ENCODE results near the gene CAPZA1. TPM values are rescaled to one million over a fixed set of nuclear protein-coding genes. Genes with fewer than 3 reads are reported as not detected.

Gene CAPZA1
- total and polyA plus RNA-seq, 10 of the 15 experiments (the other 5 are each of a cell fraction or from before 2014, with no cell fraction given) = 187 to 886 (median 278) TPM

GRCh38 chr1:112711670-112712069, 92.0 kb downstream of the CAPZA1 start:
- Histone ChIP-seq H3K27me3 (replicated peaks in 1 of 2; ENCODE audit: control insufficient read depth in 2 of 2, insufficient read depth in 2 of 2, low read length in 1 of 2) (no peaks in the 10 kb centered on the region), H3K36me3 (ENCODE audit: control insufficient read depth in 2 of 2, insufficient read depth in 2 of 2, low read length in 1 of 2) (no peaks in the 10 kb centered on the region), H3K9me3 (replicated peaks; ENCODE audit: control insufficient read depth, insufficient read depth, low read length) (no peaks in the 10 kb centered on the region), H3K4me1 (ENCODE audit: control insufficient read depth, insufficient read depth, low read length) (peaks cover 25% of the 10 kb centered on the region), H3K27ac (ENCODE audit: control insufficient read depth, insufficient read depth) (no peak overlapping the region), H4K20me1 (ENCODE audit: control insufficient read depth, insufficient read depth) (0 out of 2 replicates have a peak, but pooled peaks cover 3% of the 10 kb centered on the region), H3K79me2 (ENCODE audit: control insufficient read depth, insufficient read depth, low read length) (peaks cover 2% of the 10 kb centered on the region), H3K4me2 (ENCODE audit: control insufficient read depth, insufficient read depth) (no peak overlapping the region), H3K4me3 (no peak overlapping the region), H2AFZ (ENCODE audit: control insufficient read depth, low read depth, low read length) (no peak overlapping the region), H3K9ac (ENCODE audit: control insufficient read depth, insufficient read depth, low read length) (no peak overlapping the region)
- DNase-seq (ENCODE audit: low read depth, low spot score) (no peak), FAIRE-seq (no peak), ATAC-seq (no peak)
- no TSS peak for BruUV-seq (replicated peaks)
- CTCF ChIA-PET = interaction anchor here (5.5 to 5.9 kb wide), 2 partner anchors 211 to 319 kb away, joined by 43 to 122 read pairs; no protein-coding TSS in a partner anchor
- 79% methylated on average over 11 of the region's 11 CpGs for WGBS (ENCODE audit: insufficient coverage, insufficient replicate concordance, low lambda C conversion rate, missing lambda C conversion rate)
- TF ChIP-seq YY1 (IDR thresholded peaks at IDR 0.05; ENCODE audit: low read depth, low read length) = no peak
- TF ChIP-seq ZBED1 (IDR thresholded peaks at IDR 0.05; ENCODE audit: borderline replicate concordance) = no peak
- in situ Hi-C loops (cut with MboI) (no loop called here), intact Hi-C loops (cut with micrococcal nuclease; ENCODE audit: unreplicated experiment) (loop anchor here (10.0 kb wide), 1 partner anchor 683 kb away; the partner anchor contains the start of gene MAGI3)
- POLR2A ChIA-PET = no interaction called here
- RAD21 ChIA-PET (ENCODE audit: unreplicated experiment) = interaction anchor here (5.6 kb wide), 1 partner anchor 320 kb away, joined by 53 read pairs; no protein-coding TSS in a partner anchor
- SMC1A ChIA-PET (ENCODE audit: uncharacterized antibody, unreplicated experiment) = interaction anchor here (1.3 kb wide), 1 partner anchor 90 kb away, joined by 3 read pairs; no protein-coding TSS in a partner anchor

- no peak for DNase-seq (ENCODE audit: low read depth, low spot score)
- H3K9me3 ChIP-seq (replicated peaks; ENCODE audit: control insufficient read depth, insufficient read depth, low read length) = no peaks in the 10 kb centered on the region
- no peaks in the 10 kb centered on the region for H3K79me2 ChIP-seq (ENCODE audit: control insufficient read depth, insufficient read depth, low read length)
- SMC1A ChIA-PET (ENCODE audit: uncharacterized antibody, unreplicated experiment) = interaction anchor here (1.1 kb wide), 1 partner anchor 321 kb away, joined by 4 read pairs; no protein-coding TSS in a partner anchor
- RAD21 ChIA-PET (ENCODE audit: unreplicated experiment) = no interaction called here
- in situ Hi-C loops (cut with MboI) (no loop called here), intact Hi-C loops (cut with micrococcal nuclease; ENCODE audit: unreplicated experiment) (loop anchor here (10.0 kb wide), 1 partner anchor 683 kb away; the partner anchor contains the start of gene MAGI3)
- no peak overlapping the region for H3K9ac ChIP-seq (ENCODE audit: control insufficient read depth, insufficient read depth, low read length)
- 0 out of 2 replicates have a peak, but pooled peaks cover 3% of the 10 kb centered on the region for H4K20me1 ChIP-seq (ENCODE audit: control insufficient read depth, insufficient read depth)
- H3K27ac ChIP-seq (ENCODE audit: control insufficient read depth, insufficient read depth) = no peak overlapping the region
- no peaks in the 10 kb centered on the region for H3K36me3 ChIP-seq (ENCODE audit: control insufficient read depth in 2 of 2, insufficient read depth in 2 of 2, low read length in 1 of 2)
- no peak for FAIRE-seq
- no peak overlapping the region for H2AFZ ChIP-seq (ENCODE audit: control insufficient read depth, low read depth, low read length)
- no TSS peak for BruUV-seq (replicated peaks)
- H3K4me1 ChIP-seq (ENCODE audit: control insufficient read depth, insufficient read depth, low read length) = peaks cover 25% of the 10 kb centered on the region
- H3K4me2 ChIP-seq (ENCODE audit: control insufficient read depth, insufficient read depth) = no peak overlapping the region
- H3K27me3 ChIP-seq (replicated peaks in 1 of 2; ENCODE audit: control insufficient read depth in 2 of 2, insufficient read depth in 2 of 2, low read length in 1 of 2) = no peaks in the 10 kb centered on the region
- POLR2A ChIA-PET = no interaction called here
- WGBS (ENCODE audit: insufficient coverage, insufficient replicate concordance, low lambda C conversion rate, missing lambda C conversion rate) = 77% methylated on average over 7 of the region's 7 CpGs
- ATAC-seq = no peak
- CTCF ChIA-PET = no interaction called here
- H3K4me3 ChIP-seq = no peak overlapping the region
- TF ChIP-seq JUND (IDR thresholded peaks at IDR 0.05; ENCODE audit: low read depth, low read length) = no peak
- TF ChIP-seq CHD1 (IDR thresholded peaks at IDR 0.05; ENCODE audit: low read depth, low read length) = no peak
- no peak for TF ChIP-seq STAT1 (conservative IDR thresholded peaks at IDR 0.05)
- no peak for TF ChIP-seq IRF3 (IDR thresholded peaks at IDR 0.05)
- TF ChIP-seq RELA (IDR thresholded peaks at IDR 0.05; ENCODE audit: borderline replicate concordance, partially characterized antibody) = no peak
- no peak for TF ChIP-seq POLR2AphosphoS2 (IDR thresholded peaks at IDR 0.05; ENCODE audit: low read depth, low read length)
- no peak for TF ChIP-seq NBN (IDR thresholded peaks at IDR 0.05)
- TF ChIP-seq POLR2A (IDR thresholded peaks at IDR 0.05; ENCODE audit: low read depth, low read length) = no peak
- no peak for TF ChIP-seq MAX (IDR thresholded peaks at IDR 0.05; ENCODE audit: low read depth, low read length)
- TF ChIP-seq NFYB (IDR thresholded peaks at IDR 0.05; ENCODE audit: insufficient read depth, low read depth, low read length) = no peak
- TF ChIP-seq RAD51 (IDR thresholded peaks at IDR 0.05) = no peak
- TF ChIP-seq REST (IDR thresholded peaks at IDR 0.05; ENCODE audit: low read depth, low read length) = no peak
- no peak for TF ChIP-seq CREM (IDR thresholded peaks at IDR 0.05; ENCODE audit: low read depth)
These were observed 92.6 kb downstream of the CAPZA1 start for GRCh38 chr1:112712191-112712590.
